AG04449 (cell line): ENCODE measurements around the gene MSI1.

Experiments
- CTCF ChIA-PET: fragments of 350-600 bp; formaldehyde crosslinking; extraction: SDS; loops from one replicate; lab custom pipeline; 2021; ENCODE audit warnings: antibody characterized with exemption; lab: Yijun Ruan, JAX
- POLR2A ChIA-PET: fragments of 400-600, 350-600 bp; formaldehyde crosslinking; extraction: SDS; loops from one replicate; lab custom pipeline; 2020; ENCODE audit warnings: antibody characterized with exemption, inconsistent platforms; lab: Yijun Ruan, JAX
- DNase-seq: peaks from one replicate; pipeline ENCODE4 v3.0.0-alpha.2; 2010; ENCODE audit warnings: low read depth, low spot score
- H3K4me3 ChIP-seq: 2 replicates; pipeline ENCODE4 v1.5.1; 2011; ENCODE audit warnings: low read depth, mild to moderate bottlenecking, control low read depth, low read length
- TF ChIP-seq, protein P1 (sequence below): IDR thresholded peaks from one replicate; pipeline ENCODE4 v1.5.1; 2011; ENCODE audit warnings: mild to moderate bottlenecking, moderate library complexity, low read length, control low read depth, inconsistent platforms; ENCODE audit not compliant: insufficient read depth; ENCODE audit errors: missing control alignments

The MSI1 gene

DNA sequence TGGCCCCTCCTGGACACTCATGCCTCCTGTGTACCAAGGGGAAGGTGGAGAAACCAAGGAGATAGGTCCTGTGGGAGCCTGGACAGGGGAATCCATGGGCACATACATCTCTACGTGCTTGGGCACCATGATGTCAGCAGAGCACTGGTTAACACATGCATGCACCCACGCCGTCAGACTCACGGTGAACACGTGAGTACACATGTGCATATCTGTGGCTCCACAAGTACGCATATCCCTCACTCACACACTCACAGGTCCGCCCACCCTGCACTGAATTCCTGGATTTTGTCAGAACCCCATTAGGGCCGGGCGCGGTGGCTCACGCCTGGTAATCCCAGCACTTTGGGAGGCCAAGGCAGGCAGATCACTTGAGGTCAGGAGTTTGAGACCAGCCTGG lies 39.8 kb upstream of the MSI1 start:
- H3K4me3 ChIP-seq, result no peak overlapping the region
- ChIA-PET CTCF (interaction anchor here (1.5 kb wide), 1 partner anchor 91 kb away, joined by 3 read pairs; no protein-coding TSS in a partner anchor), POLR2A (no interaction called here)
- TF ChIP-seq, protein P1, sequence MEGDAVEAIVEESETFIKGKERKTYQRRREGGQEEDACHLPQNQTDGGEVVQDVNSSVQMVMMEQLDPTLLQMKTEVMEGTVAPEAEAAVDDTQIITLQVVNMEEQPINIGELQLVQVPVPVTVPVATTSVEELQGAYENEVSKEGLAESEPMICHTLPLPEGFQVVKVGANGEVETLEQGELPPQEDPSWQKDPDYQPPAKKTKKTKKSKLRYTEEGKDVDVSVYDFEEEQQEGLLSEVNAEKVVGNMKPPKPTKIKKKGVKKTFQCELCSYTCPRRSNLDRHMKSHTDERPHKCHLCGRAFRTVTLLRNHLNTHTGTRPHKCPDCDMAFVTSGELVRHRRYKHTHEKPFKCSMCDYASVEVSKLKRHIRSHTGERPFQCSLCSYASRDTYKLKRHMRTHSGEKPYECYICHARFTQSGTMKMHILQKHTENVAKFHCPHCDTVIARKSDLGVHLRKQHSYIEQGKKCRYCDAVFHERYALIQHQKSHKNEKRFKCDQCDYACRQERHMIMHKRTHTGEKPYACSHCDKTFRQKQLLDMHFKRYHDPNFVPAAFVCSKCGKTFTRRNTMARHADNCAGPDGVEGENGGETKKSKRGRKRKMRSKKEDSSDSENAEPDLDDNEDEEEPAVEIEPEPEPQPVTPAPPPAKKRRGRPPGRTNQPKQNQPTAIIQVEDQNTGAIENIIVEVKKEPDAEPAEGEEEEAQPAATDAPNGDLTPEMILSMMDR, result no peak
- DNase-seq, result no peak

DNA sequence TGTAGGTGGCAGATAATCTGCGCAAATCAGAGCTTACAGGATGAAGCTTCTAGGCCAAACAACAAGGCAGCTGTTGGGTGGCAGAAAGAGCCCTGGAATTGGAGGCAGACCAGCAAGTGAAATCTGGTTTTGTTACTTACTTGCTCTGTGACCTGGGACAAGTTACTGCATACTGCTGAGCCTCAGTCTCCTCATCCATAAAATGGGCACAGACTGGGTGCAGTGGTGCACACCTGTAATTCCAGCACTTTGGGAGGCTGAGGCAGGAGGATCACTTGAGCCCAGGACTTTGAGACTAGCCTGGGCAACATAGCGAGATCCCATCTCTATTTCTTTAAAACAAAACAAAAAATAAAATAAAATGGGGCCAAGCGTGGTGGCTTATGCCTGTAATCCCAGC lies 37.6 kb upstream of the MSI1 start:
- DNase-seq, result no peak
- CTCF ChIA-PET, result interaction anchor here (0.8 kb wide), 1 partner anchor 25 kb away, joined by 3 read pairs; no protein-coding TSS in a partner anchor

DNA sequence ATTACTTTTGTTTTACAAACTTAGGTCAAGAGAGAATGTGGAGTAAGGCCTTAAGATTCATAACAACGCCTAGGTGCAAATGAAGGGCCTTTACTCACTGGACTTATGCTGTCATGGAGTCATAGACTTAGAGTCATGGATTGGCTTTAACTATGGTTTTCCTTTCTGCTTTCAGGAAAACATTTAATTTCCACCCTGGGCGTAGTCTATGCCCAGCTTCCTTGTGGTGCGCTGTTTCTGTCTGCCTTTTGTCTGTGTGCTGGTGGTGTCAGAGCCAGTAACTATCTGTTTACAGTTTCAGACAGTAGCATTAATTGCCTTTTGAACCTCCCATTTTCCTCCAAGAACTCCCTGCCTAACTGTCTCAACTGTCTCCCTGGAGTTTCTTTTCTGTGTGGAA lies 37.1 kb upstream of the MSI1 start:
- DNase-seq, result no peak
- TF ChIP-seq, protein P1, result no peak
- ChIA-PET POLR2A (no interaction called here), CTCF (no interaction called here)
- no peak overlapping the region for H3K4me3 ChIP-seq

More for the DNA sequence above, 37.6 kb upstream of the MSI1 start:
- TF ChIP-seq, protein P1, result no peak
- POLR2A ChIA-PET, result no interaction called here
- H3K4me3 ChIP-seq, result no peak overlapping the region

DNA sequence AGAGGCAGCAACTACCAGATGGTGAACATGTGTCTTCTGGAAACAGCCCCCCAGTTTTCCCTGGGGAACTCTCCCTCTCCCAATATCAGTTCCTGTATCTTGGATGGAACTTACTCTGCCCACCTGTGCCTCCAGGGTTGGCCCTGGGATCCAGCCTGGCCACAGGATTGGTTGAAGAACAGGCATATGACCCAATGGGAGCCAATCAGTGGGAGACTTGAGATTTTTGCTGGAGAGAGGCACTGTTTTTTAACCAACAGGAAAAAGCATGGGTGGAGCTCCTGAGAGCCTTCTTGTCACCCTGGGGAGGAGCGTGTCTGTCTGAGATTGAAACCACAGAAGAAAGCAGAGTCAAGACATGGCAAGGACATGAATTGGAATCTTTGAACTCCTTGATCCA lies 35.3 kb upstream of the MSI1 start:
- TF ChIP-seq, protein P1, result no peak
- no peak for DNase-seq
- H3K4me3 ChIP-seq, result no peak overlapping the region
- ChIA-PET CTCF (no interaction called here), POLR2A (no interaction called here)

DNA sequence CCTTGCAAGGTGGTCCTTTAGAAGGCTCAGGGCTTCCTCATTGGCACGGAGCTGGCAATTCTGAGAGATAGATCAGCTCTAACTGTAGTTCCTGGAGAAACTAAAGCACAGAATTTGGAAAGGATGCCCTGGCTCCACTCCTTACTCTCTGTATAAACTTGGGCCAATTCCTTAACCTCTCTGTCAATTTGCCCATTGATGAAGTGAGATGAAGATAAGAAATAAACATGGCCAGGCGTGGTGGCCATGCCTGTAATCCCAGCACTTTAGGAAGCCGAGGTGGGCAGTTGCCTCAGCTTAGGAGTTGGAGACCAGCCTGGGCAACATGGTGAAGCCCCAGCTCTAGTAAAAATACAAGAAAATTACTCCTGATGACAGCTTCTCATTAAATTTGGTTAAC lies 34.9 kb upstream of the MSI1 start:
- no peak for DNase-seq
- TF ChIP-seq, protein P1, result no peak
- ChIA-PET CTCF (interaction anchor here (1.0 kb wide), 1 partner anchor 26 kb away, joined by 4 read pairs; no protein-coding TSS in a partner anchor), POLR2A (no interaction called here)
- H3K4me3 ChIP-seq, result no peak overlapping the region

DNA sequence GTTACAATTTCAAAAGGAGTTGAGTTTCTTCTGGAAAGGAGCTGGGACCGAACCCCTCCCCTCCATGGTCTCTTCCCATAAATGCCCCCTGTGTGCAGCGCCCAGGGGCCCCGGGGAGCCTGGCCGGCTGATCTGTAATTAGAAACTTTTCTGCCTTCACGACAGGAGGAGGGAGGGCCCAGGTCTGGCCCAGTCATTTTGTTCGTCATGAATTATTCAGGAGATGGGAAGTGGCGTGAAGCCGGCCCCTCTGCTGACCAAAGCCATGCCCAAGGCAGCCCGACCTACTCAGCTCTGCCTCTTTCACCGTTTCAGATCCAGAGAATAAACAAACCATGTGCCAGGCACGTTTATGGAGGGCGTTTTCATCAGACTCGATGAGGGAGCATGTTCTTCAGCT lies 33.3 kb upstream of the MSI1 start:
- no peak overlapping the region for H3K4me3 ChIP-seq
- DNase-seq, result no peak
- POLR2A ChIA-PET, result interaction anchor here (0.6 kb wide), 1 partner anchor 23 kb away, joined by 3 read pairs; no protein-coding TSS in a partner anchor
- TF ChIP-seq, protein P1, result no peak
- CTCF ChIA-PET, result interaction anchor here (1.2 to 1.3 kb wide), 2 partner anchors 13 to 29 kb away, joined by 4 to 5 read pairs; no protein-coding TSS in a partner anchor
